Fibroblast of the aortic adventitia (primary cell): ENCODE measurements around the gene TREX2. TPM values are rescaled to one million over a fixed set of nuclear protein-coding genes. Genes with fewer than 3 reads are reported as not detected.

ENCODE experiments used
- DNase-seq: peaks from one replicate; pipeline ENCODE4 v3.0.0-alpha.2; 2010; ENCODE audit warnings: low read depth
- H3K4me3 ChIP-seq: 2 replicates; pipeline ENCODE4 v1.5.1; 2011; ENCODE audit warnings: low read depth, mild to moderate bottlenecking, control low read depth, low read length, moderate library complexity
- CTCF ChIP-seq: IDR thresholded peaks from 2 replicates; pipeline ENCODE4 v1.5.1; 2011; ENCODE audit warnings: mild to moderate bottlenecking, low read length, control low read depth, inconsistent platforms; ENCODE audit not compliant: insufficient read depth
- total RNA-seq: library from RNA; depleted of rRNA; stranded (reverse); fragments of >200 nt; gene quantifications from 2 replicates; pipeline ENCODE4 v1.2.3, GENCODE V29; 2012; ENCODE audit warnings: low replicate concordance

TREX2 gene
- total RNA-seq, 1 donor = 1.3 TPM

GRCh38 chrX:153417637-153418036, 28.2 kb downstream of the TREX2 start:
- TF ChIP-seq CTCF = no peak
- DNase-seq = no peak
- H3K4me3 ChIP-seq = no peak overlapping the region

GRCh38 chrX:153416781-153417450, 28.9 kb downstream of the TREX2 start:
- no peak overlapping the region for H3K4me3 ChIP-seq
- DNase-seq = no peak
- no peak for TF ChIP-seq CTCF

GRCh38 chrX:153414856-153415510, 30.9 kb downstream of the TREX2 start:
- H3K4me3 ChIP-seq = no peak overlapping the region
- no peak for TF ChIP-seq CTCF
- DNase-seq = peak; percentile 2

GRCh38 chrX:153413731-153414130, 32.1 kb downstream of the TREX2 start:
- no peak for TF ChIP-seq CTCF
- H3K4me3 ChIP-seq = no peak overlapping the region
- no peak for DNase-seq

GRCh38 chrX:153412746-153413720, 32.8 kb downstream of the TREX2 start:
- DNase-seq = no peak
- TF ChIP-seq CTCF = no peak
- H3K4me3 ChIP-seq = no peak overlapping the region

GRCh38 chrX:153411988-153412574, 33.8 kb downstream of the TREX2 start:
- no peak for TF ChIP-seq CTCF
- DNase-seq = no peak
- no peak overlapping the region for H3K4me3 ChIP-seq
